GM10847 (cell line): ENCODE results near the gene ZNF43.

Source experiments
- POLR2A ChIP-seq: IDR thresholded peaks from 2 replicates; pipeline ENCODE4 v1.6.1; 2011; ENCODE audit not compliant: insufficient read length; ENCODE audit errors: extremely low read depth

The ZNF43 gene

DNA sequence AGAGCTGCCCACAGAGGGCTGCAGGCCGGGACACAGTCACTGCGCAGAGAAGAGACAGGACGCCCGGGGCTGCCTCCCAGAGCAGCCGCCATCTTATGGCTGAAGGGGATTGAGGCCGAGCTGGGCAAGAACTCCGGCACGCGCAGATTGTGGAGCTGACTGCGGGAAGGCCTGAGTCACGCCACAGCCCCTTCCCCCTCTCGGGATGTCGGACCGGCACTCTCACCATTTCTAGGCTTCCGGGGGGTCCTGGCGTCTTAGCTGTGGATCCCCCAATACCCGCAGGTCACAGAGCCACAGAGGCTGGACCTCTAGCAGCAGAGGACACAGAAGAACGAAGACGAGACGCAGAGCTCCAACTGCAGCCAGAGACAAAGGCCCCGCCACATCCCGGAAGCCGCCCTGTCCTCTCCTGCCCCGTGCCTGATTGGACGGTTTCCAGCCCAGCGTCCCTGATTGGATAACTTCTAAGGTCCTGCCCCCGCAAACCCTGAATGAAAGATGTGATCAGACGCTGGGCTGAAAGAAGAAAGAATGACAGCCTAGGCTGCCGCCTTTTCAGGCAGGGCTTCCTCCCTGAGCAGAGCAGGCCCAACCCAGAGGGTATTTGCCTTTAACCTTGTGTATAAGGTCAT, at the start of gene ZNF43:
Gene ZNF43, minus strand, starts transcription at position 373 of the 635 bp plus-strand sequence. Its CDS starts 144 bp downstream, at position 229.
- TF ChIP-seq POLR2A = peak; percentile 38

GRCh38 chr19:21883516-21883915, 47.5 kb upstream of the ZNF43 start:
- TF ChIP-seq POLR2A = no peak

- no peak for TF ChIP-seq POLR2A
These were observed 42.7 kb upstream of the ZNF43 start for GRCh38 chr19:21878646-21879045.

DNA sequence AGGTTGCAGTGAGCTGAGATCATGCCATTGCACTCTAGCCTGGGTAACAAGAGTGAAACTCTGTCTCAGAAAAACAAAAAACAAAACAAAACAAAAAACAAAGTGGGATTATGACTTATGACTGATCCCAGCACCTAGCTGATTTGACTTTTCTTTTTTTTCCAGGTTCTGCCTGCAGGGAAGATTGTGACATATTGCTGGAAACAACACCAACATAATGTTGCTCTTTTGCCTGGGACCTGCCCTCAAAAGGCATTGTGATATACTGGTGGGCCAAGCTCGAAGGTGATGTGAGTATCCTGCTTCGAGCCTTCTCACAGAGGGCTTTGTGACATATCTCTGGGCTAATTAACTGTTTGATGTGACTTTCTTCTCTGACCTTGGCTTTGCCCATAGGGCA, 42.0 kb upstream of the ZNF43 start:
- TF ChIP-seq POLR2A = no peak

DNA sequence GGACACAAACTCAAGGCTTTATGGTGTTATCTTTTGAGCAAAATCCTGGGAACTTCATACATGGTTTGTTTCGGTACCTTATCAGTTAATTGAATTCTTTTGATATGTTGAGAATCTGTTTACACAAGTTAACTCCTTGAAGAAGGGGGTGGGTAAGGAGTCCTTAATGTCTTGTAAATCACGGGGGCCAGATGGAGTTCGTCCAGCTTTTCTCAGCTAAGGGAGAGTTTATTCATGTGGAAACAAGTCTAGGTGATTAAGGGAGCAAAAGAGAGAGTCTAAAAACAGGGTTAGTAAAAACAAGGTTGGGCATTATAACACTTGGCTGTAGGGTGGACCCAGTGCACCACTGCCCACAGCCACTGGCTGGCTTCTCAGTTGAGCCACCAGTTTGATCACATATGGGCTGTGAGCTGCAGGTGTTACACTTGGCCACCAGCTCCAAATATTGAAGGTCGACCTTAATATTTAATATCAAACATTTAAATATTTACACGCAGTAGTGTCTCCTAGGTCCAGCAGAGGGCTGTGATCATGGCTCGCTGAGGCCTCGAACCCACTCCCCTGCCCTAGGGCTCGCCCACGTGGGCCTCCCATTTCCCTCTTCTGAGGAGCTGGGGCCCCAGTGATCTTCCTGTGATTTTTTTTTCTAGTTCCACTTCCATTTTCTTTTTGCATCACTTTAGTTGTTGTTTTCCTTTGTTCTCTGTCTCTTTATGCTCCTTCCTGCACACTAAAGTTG, 21.0 kb upstream of the ZNF43 start:
- TF ChIP-seq POLR2A = no peak

GRCh38 chr19:21851596-21852345, 15.8 kb upstream of the ZNF43 start:
- TF ChIP-seq POLR2A = no peak

DNA sequence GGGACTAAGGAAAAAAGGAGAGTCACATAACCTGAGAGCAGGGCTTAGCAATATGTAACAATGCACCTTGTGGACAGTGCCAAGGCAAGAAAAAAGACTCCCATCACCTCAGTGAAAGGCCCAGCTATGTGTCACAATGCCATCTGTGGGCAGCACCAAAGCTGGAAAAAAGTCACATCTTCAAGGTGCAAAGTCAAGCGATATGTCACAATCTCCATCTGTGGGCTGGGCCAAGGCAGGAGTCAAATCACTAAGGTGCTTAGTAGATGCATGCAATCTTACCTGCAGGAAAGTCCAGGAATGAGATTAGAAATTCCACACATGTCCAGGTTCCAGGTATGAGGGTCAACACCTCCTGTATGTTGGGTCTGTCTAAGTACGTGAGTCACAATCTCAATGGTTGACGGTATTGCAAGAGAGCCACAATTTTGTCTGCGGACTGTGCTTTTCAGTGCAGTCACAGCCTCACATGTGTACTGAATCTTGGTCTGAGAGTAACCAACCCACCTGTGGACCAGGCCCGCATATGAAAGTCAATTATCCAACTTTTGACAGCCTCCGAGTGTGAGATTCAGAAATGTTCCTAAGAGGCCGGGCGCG, 14.8 kb upstream of the ZNF43 start:
- no peak for TF ChIP-seq POLR2A

GRCh38 chr19:21848706-21849105, 12.7 kb upstream of the ZNF43 start:
- no peak for TF ChIP-seq POLR2A

- no peak for TF ChIP-seq POLR2A
These were observed 7.1 kb upstream of the ZNF43 start for GRCh38 chr19:21843081-21843480.

- no peak for TF ChIP-seq POLR2A
These were observed 5.6 kb upstream of the ZNF43 start for GRCh38 chr19:21841488-21842097.

DNA sequence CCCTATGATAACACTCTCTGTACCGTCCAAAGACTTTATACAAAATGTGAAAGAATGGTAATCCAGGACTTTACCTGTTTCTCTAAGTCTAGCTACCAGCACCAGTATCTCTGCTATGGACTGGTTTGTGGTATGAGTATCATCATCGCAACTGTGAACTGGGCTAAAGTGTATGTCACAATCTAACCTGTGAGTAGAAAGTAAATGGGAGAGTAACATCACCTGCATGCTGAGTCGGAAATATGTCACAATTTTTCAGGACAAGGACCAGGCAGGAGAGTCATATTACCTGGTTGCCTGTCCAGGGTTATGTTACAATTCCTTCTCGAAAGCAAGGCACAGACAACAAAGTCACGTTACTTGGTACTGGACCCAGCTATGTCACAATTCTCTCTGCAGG, 5.1 kb upstream of the ZNF43 start:
- no peak for TF ChIP-seq POLR2A

DNA sequence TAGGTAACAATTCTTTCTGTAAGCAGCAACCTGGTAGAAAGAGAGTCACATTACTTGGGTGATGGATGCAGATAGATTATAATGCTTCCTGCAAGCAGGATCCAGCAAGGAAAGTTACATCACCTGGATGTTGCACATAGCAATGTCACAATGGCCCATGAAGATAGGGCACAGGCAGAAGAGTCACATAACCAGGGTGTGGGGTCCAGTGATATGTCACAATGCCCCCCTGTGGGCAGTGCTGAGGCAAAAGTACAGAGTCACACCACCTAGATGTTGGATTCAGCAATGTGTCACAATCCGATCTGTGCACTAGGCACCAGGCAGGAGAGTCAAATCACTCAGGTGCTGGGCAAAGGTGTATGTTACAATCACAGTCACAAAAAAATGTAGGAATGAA, 4.0 kb upstream of the ZNF43 start:
- no peak for TF ChIP-seq POLR2A

DNA sequence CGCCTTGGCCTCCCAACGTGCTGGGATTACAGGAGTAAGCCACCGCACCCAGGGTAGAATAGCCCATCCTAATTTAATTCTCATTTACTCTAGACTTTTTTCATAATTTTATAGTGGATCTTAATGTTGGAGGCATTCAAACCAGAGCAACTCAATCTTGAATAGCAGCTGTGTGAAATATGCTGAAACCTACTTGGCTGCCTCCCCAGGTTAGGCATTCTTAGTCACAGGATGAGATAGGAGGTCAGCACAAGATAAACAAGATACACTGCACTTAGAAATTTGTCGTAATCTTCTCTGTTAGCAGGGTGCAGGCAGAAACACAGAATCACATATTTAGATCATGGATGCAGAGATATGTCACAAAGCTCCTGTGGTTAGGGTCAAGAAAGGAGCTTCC, 2.7 kb upstream of the ZNF43 start:
- TF ChIP-seq POLR2A = no peak

DNA sequence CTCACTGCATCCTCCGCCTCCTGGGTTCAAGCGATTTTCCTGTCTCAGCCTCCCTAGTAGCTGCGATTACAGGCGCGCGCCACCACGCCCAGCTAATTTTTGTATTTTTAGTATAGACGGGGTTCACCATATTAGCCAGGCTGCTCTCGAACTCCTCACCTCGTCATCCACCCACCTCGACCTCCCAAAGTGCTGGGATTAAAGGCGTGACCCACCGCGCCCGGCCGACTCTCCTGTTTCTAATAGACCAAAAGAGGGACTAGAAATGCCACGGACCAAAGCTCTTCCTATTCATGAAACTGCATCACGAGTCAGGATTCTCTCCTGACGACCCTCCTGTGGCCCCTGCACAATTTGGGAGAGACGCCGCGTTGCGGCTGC, 563 bp downstream of the ZNF43 start:
- TF ChIP-seq POLR2A = no peak

- TF ChIP-seq POLR2A = no peak
These were observed 2.2 kb downstream of the ZNF43 start for GRCh38 chr19:21833733-21834132.
